NCI-H1092 treated with DMSO at 0.1 percent for 48 hours (cell line): Measurements from ENCODE around the gene GTF2IRD1.
"Not testable (repeated sequence)": the region's sequence is repeated elsewhere in the genome, so short reads cannot be mapped to it uniquely, and the experiment has no call there.

Experiments used
- DNase-seq: peaks from one replicate; lab custom pipeline; 2025; lab: John Stamatoyannopoulos, UW

GTF2IRD1 gene

GRCh38 chr7:74599244-74599643 lies 145.5 kb downstream of the GTF2IRD1 start:
- DNase-seq = no peak

DNA sequence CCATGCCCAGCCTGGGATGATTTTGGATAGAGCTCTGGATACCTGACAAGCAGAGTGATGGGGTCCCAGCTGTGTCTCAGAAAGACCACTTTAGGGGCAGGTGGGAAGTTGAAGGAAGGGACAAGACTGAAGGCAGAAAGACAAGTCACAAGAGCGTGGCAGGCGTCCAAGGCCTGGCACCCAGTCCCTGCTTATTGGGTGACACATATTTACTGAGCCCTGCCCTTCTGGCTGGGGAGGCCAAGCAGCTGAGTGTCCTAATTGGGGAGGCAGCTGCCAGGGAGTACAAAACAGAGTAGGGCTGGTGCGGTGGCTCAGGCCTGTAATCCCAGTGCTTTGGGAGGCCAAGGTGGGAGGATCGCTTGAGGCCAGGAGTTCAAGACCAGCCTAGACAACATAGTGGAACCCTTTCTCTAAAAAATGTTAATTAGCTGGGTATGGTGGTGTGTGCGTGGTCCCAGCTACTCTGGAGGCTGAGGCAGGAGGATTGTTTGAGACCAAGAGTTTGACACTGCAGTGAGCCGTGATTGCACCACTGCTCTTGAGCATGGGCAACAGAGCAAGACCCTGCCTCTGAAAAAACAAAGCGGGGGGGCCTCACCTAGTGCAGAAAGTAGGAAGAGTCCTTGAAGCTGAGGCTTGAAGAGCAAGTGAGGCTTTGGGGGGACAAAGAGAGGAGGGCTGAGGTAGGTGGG lies 150.8 kb downstream of the GTF2IRD1 start:
- no peak for DNase-seq

DNA sequence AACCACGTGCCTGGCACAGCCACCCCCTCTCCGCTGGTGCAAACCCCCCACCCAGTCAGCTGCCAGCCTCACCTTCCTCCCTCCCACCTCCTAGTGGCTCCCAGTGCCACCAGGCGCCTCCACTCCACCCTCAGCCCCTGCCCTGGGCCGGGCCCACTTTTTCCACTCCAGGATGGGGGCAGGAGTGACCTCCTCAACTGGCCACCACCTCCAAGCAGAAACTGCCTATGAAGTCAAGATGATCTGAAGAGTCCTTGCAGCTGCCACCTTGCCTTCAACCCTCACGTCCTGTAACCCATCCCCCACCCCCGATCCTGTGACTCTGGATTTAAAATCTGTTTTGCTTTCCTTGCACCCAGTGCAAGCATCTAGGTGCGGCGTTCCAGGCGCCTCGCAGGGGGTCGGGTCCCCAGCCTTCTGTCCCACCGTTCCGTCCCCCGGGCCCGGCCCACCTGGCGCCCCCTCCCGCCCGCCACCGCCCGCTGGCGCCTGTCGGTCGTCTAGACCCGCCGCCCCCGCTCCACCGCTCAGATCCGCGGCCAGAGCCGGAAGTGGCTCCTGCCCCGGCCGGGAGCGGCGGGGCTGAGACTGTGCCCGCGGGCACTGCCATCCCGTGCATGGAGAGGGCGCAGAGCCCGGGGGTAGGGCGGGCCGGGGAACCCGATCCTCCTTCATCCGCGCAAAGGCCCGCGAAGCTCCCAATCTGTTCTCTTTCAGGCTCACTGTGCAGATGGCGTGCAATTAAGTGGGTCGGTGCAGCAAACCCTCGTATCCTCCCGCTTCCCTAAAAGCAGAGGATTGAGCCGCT lies 152.6 kb downstream of the GTF2IRD1 start:
- peak; percentile 31 for DNase-seq

GRCh38 chr7:74606909-74607510 lies 153.3 kb downstream of the GTF2IRD1 start:
- DNase-seq = no peak

GRCh38 chr7:74612015-74612829 lies 158.5 kb downstream of the GTF2IRD1 start:
- peak; percentile 54 for DNase-seq

- no peak for DNase-seq
These were observed 162.5 kb downstream of the GTF2IRD1 start for GRCh38 chr7:74615933-74616780.

DNA sequence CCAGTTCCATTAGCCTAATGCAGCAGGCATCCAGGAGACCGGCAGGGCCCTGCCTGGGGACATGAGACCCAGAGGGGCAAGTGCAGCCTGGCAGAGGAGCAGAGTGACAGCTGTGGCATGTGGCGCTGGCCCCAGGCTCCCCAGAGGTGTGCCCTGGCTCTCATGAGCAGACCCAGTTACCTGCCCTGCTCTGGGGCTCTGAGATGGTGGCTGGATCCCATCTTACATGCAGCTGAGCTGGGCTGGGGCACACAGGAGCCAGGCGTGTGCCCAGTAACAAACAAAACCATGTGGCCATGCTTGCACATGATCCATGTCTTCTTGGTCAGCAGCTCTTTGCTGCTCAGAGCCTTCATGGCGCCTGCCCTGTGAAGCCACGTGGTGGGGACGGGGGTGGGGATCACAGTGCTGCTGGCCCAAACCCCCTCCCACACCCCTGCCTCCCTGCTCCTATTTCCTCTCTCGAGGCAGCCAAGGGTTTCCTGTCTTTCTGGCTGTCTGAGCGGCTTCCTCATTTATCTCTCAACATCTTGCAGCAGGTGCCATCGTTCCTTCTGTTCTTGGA lies 163.6 kb downstream of the GTF2IRD1 start:
- no peak for DNase-seq

DNA sequence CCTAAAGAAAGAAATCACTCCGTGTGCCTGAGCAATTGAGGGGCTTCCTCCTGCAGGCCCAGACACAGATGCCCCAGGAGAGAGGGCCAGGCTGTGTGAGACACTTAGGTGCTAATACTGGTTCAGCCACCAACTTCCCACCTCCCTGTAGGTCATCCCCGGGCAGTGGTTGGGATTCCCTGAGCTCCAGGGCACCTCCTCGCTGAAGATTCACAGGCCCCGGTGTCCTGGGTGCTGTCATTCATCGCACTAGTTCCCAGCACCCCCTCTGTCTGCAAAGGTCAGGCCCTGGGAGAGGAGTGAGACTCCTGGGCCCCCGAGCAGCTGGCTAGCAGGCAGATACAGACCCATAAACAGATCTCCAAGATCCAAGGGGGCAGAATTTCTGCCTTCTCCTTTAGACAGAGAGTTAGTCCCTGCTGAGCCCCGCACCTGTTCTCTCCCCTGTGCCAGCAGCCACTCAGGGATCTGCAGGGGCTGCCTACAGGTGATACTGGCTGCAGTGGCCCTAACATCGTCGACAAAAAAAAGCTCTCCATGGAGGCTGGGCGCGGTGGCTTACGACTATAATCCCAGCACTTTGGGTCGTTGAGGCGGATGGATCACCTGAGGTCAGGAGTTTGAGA lies 165.6 kb downstream of the GTF2IRD1 start:
- DNase-seq = no peak

DNA sequence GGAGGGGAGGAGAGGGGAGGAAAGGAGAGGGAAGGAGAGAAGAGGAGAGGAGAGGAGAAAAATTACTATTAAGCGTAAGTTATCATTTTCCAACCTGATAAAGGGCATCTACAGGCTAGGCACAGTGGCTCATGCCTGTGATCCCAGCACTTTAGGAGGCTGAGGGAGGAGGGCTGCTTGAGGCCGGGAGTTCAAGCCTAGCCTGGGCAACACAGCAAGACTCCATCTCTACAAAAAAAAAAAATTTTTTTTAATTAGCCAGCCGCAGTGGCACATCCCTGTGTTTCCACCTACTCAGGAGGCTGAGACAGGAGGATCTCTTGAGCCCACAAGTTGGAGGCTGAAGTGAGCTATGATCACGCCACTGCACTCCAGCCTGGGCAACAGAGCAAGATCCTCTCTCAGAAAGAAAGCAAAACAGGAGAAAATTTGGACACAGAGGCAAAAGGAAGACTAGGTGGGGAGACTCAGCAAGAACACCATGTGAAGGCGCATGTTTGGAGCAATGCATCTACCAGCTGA lies 168.6 kb downstream of the GTF2IRD1 start:
- no peak for DNase-seq

- DNase-seq = no peak
These were observed 169.4 kb downstream of the GTF2IRD1 start for GRCh38 chr7:74623135-74623534.

DNA sequence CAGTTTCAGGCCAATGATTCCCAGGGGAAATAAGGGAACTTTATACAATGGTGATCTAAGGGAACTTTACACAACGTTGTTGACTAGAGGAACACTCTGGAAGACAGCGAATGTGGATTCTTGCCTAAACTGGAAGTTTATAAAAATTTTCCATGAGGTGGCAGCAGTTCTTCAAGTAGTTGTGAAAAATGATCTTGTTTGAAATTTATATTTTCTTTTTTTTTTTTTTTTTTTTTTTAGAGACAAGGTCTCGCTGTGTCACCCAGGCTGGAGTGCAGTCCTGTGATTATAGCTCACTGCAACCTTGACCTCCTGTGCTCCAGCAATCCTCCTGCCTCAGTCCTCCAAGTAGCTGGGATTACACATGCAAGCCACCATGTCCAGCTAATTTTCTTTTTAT lies 171.7 kb downstream of the GTF2IRD1 start:
- DNase-seq = no peak

- DNase-seq = peak; percentile 93
These were observed 174.1 kb downstream of the GTF2IRD1 start for GRCh38 chr7:74627661-74628411.

GRCh38 chr7:74632505-74632904 lies 178.8 kb downstream of the GTF2IRD1 start:
- DNase-seq = no peak

GRCh38 chr7:74633451-74633921 lies 179.8 kb downstream of the GTF2IRD1 start:
- DNase-seq = no peak

DNA sequence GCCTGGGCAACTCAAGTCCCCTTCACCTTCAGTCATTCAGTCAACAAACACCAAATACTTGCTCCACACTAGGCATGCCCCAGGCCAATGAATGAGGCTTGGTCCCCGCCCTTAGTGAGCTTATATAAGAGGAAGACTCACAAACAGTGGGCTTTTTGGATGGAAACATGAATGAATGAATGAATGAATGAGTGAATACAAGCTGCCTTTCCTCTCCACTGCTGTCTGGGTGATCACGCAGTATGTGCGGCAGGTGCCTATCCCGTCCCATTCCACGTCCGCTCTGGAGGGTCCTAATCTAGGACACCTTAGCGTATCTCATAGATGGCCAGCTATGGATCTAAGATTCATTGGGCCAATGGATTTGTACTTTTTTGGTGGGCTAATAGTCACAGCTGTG lies 184.0 kb downstream of the GTF2IRD1 start:
- no peak for DNase-seq

- not testable (repeated sequence) for DNase-seq
These were observed 196.3 kb downstream of the GTF2IRD1 start for GRCh38 chr7:74650055-74650454.

GRCh38 chr7:74650493-74651132 lies 196.9 kb downstream of the GTF2IRD1 start:
- not testable (repeated sequence) for DNase-seq

- DNase-seq = not testable (repeated sequence)
These were observed 197.4 kb downstream of the GTF2IRD1 start for GRCh38 chr7:74651133-74651504.
